Measurements from ENCODE around the gene TAF4. TPM values are rescaled to one million over a fixed set of nuclear protein-coding genes. Genes with fewer than 3 reads are reported as not detected.
"Not testable (repeated sequence)": the region's sequence is repeated elsewhere in the genome, so short reads cannot be mapped to it uniquely, and the experiment has no call there.

The TAF4 gene
- total and polyA plus RNA-seq, 2 of the 13 experiments (the other 11 are each of a cell fraction or from before 2014, with no cell fraction given): 5.9 to 12.0 TPM

GRCh38 chr20:61948586-61949362 lies 116.9 kb downstream of the TAF4 start:
- in situ Hi-C loops (cut with HindIII; ENCODE audit: extremely low pct_ligation_motif_present, low pct_unique_long_range_greater_than_20kb): no loop called here
- Histone ChIP-seq H3K27ac (ENCODE audit: extremely low read length, insufficient read depth, low read length) (no peak overlapping the region), H3K36me3 (replicated peaks in 1 of 2; ENCODE audit: control insufficient read depth in 1 of 2, insufficient read depth in 2 of 2, low read length in 2 of 2) (no peaks in the 10 kb centered on the region), H3K27me3 (ENCODE audit: control insufficient read depth in 1 of 2, insufficient read depth in 2 of 2, low read length in 2 of 2) (no peaks in the 10 kb centered on the region), H2AFZ (ENCODE audit: low read length) (no peak overlapping the region), H3K9ac (ENCODE audit: insufficient read depth, low read depth, low read length) (no peak overlapping the region), H3K9me3 (ENCODE audit: low read length) (no peaks in the 10 kb centered on the region), H4K20me1 (ENCODE audit: insufficient read depth, low read length) (peaks cover 14% of the 10 kb centered on the region; the same call in 1 of the 2 replicates), H3K79me2 (ENCODE audit: insufficient read depth, low read length) (no peaks in the 10 kb centered on the region), H3K4me1 (ENCODE audit: insufficient read depth, low read length) (peaks cover 14% of the 10 kb centered on the region), H3K4me2 (ENCODE audit: low read depth, low read length) (no peak overlapping the region), H3K4me3 (replicated peaks in 1 of 3; ENCODE audit: insufficient read depth in 1 of 3, low read depth in 2 of 3, low read length in 3 of 3) (no peak overlapping the region)
- TF ChIP-seq ZNF205 (CRISPR knock-in tag; IDR thresholded peaks at IDR 0.05): no peak
- no peak for TF ChIP-seq XRCC5 (optimal IDR thresholded peaks at IDR 0.05; ENCODE audit: low read length)
- no peak for TF ChIP-seq ZNF775 (CRISPR knock-in tag; IDR thresholded peaks at IDR 0.05; ENCODE audit: borderline replicate concordance)
- TF ChIP-seq ETS1 (CRISPR knock-in tag; IDR thresholded peaks at IDR 0.05): no peak
- no peak for TF ChIP-seq ZNF326 (CRISPR knock-in tag; IDR thresholded peaks at IDR 0.05; ENCODE audit: borderline replicate concordance)
- TF ChIP-seq BORCS8-MEF2B (CRISPR knock-in tag; IDR thresholded peaks at IDR 0.05): no peak
- TF ChIP-seq REL (CRISPR knock-in tag; conservative IDR thresholded peaks at IDR 0.05): no peak
- no peak for TF ChIP-seq ZNF124 (CRISPR knock-in tag; IDR thresholded peaks at IDR 0.05)
- TF ChIP-seq SP1 (IDR thresholded peaks at IDR 0.05): no peak
- no peak for TF ChIP-seq SP1 (CRISPR knock-in tag; IDR thresholded peaks at IDR 0.05)
- TF ChIP-seq ZNF644 (CRISPR knock-in tag; IDR thresholded peaks at IDR 0.05; ENCODE audit: low read depth): no peak
- no peak for TF ChIP-seq HMG20A (CRISPR knock-in tag; IDR thresholded peaks at IDR 0.05; ENCODE audit: borderline replicate concordance)
- no peak for TF ChIP-seq CREM (IDR thresholded peaks at IDR 0.05)
- no peak for TF ChIP-seq CREM (CRISPR knock-in tag; IDR thresholded peaks at IDR 0.05)
- TF ChIP-seq PRDM15 (CRISPR knock-in tag; IDR thresholded peaks at IDR 0.05): no peak
- TF ChIP-seq ZFP36 (IDR thresholded peaks at IDR 0.05; ENCODE audit: borderline replicate concordance, low read depth, low read length, partially characterized antibody): no peak
- ChIA-PET POLR2A (no interaction called here), CTCF (ENCODE audit: low intra/inter-chr PET ratio, low total read pairs) (no interaction called here)
- FAIRE-seq (no peak), DNase-seq (ENCODE audit: low spot score) (no peak), ATAC-seq (no peak)
- WGBS (ENCODE audit: low lambda C conversion rate): 70% methylated on average over 22 of the region's 22 CpGs
- BruUV-seq (replicated peaks): no TSS peak
- intact Hi-C loops (cut with micrococcal nuclease; ENCODE audit: unreplicated experiment): no loop called here

GRCh38 chr20:61948056-61948455 lies 117.6 kb downstream of the TAF4 start:
- FAIRE-seq; H2AFZ ChIP-seq (ENCODE audit: low read length); intact Hi-C loops (cut with micrococcal nuclease; ENCODE audit: unreplicated experiment); ATAC-seq; H3K4me2 ChIP-seq (ENCODE audit: low read depth, low read length); H3K9me3 ChIP-seq (ENCODE audit: low read length); BruUV-seq (replicated peaks); POLR2A ChIA-PET; DNase-seq (ENCODE audit: low spot score); H3K27ac ChIP-seq (ENCODE audit: extremely low read length, insufficient read depth, low read length); H3K79me2 ChIP-seq (ENCODE audit: insufficient read depth, low read length); in situ Hi-C loops (cut with HindIII; ENCODE audit: extremely low pct_ligation_motif_present, low pct_unique_long_range_greater_than_20kb); H3K36me3 ChIP-seq (replicated peaks in 1 of 2; ENCODE audit: control insufficient read depth in 1 of 2, insufficient read depth in 2 of 2, low read length in 2 of 2); H3K9ac ChIP-seq (ENCODE audit: insufficient read depth, low read depth, low read length); H3K27me3 ChIP-seq (ENCODE audit: control insufficient read depth in 1 of 2, insufficient read depth in 2 of 2, low read length in 2 of 2); CTCF ChIA-PET (ENCODE audit: low intra/inter-chr PET ratio, low total read pairs); H3K4me3 ChIP-seq (replicated peaks in 1 of 3; ENCODE audit: insufficient read depth in 1 of 3, low read depth in 2 of 3, low read length in 3 of 3): not testable (repeated sequence)
- H3K4me1 ChIP-seq (ENCODE audit: insufficient read depth, low read length): peaks cover 14% of the 10 kb centered on the region
- 70% methylated on average over 27 of the region's 28 CpGs for WGBS (ENCODE audit: low lambda C conversion rate)
- peaks cover 14% of the 10 kb centered on the region; the same call in 1 of the 2 replicates for H4K20me1 ChIP-seq (ENCODE audit: insufficient read depth, low read length)

Data from HepG2 (cell line).